BLaER1 treated with 17β-estradiol and CSF1 and Interleukin-3, amounts not matched to agents 10 nM and 100 nM (cell line): ENCODE data around the gene SMARCD2.

ENCODE experiments used
- H3K27ac ChIP-seq, 11 experiments: shearing (Covaris generic); formaldehyde crosslinking; 2 replicates each; pipeline ENCODE4 v1.8.1; 2022
- H3K27me3 ChIP-seq, 11 experiments: shearing (Covaris generic); formaldehyde crosslinking; 2 replicates each; pipeline ENCODE4 v1.8.1; 2022
- H3K36me3 ChIP-seq, 11 experiments: shearing (Covaris generic); formaldehyde crosslinking; 2 replicates each; pipeline ENCODE4 v1.8.1; 2022
- H3K4me1 ChIP-seq, 10 experiments: shearing (Covaris generic); formaldehyde crosslinking; 2 replicates each; pipeline ENCODE4 v1.8.1; 2022
- H3K4me2 ChIP-seq, 11 experiments: shearing (Covaris generic); formaldehyde crosslinking; 2 replicates each; pipeline ENCODE4 v1.8.1; 2022
- H3K4me3 ChIP-seq, 10 experiments: shearing (Covaris generic); formaldehyde crosslinking; 2 replicates each; pipeline ENCODE4 v1.8.1; 2022
- H3K9ac ChIP-seq, 11 experiments: shearing (Covaris generic); formaldehyde crosslinking; 2 replicates each; pipeline ENCODE4 v1.8.1; 2022
- H3K9me3 ChIP-seq, 11 experiments: shearing (Covaris generic); formaldehyde crosslinking; replicated peaks in 1 of 11; 2 replicates each; pipeline ENCODE4 v1.8.1; 2022
- H4K20me1 ChIP-seq, 11 experiments: shearing (Covaris generic); formaldehyde crosslinking; 2 replicates each; pipeline ENCODE4 v1.8.1; 2022
- Cebpa-rat ChIP-seq, 11 experiments: shearing (Covaris generic); IDR thresholded peaks; 2 replicates each; pipeline ENCODE4 v1.8.1; 2022

SMARCD2 gene

DNA sequence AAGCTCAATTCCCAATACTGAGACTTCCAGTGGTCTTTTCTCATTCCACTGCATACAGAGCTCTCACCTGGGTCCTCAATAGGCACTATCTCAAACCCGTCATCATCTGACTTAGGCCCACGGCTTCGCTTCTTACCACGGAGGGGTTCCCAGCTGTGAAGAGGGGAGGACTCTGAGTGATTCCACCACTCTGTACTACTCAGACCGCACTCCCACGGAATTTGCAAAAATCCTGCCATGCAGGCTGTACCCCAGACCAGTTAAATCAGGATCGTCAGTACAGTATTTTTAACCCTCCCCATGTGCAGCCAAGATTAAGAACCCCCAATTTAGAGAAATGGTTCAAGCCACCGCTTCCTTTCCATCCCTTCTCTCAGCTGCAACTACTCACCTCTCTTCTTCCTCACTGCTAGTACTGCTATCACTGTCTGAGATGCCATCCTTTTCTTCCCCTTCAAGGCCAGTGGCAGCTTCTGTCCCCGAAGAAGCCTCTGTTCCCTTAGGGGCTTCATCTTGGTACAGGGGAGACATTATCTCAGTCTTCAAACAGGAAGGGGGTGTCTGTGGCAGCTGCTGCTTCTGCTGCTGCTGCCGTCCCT is 21.4 kb downstream of the SMARCD2 start:
- no peaks in the 10 kb centered on the region for H3K9me3 ChIP-seq
- H3K9ac ChIP-seq: peak overlapping the region in 10 of 11 experiments; percentile 18 to 77 (median 60); a peak in 17 of 22 replicates
- H3K4me3 ChIP-seq: peak overlapping the region in 8 of 10 experiments; percentile 3 to 52 (median 38); a peak in 14 of 20 replicates
- no peak for TF ChIP-seq Cebpa-rat (IDR thresholded peaks at IDR 0.05)
- peak overlapping the region; percentile 26 to 87 (median 79); a peak in 20 of 22 replicates for H3K4me2 ChIP-seq
- peaks cover 96 to 100% (median 99%) of the 10 kb centered on the region in 11 experiments for H3K36me3 ChIP-seq
- no peaks in the 10 kb centered on the region for H3K27me3 ChIP-seq
- H3K27ac ChIP-seq: peak overlapping the region in 9 of 11 experiments; percentile 37 to 87 (median 80); a peak in 17 of 22 replicates
- H4K20me1 ChIP-seq: peaks cover 20 to 94% (median 63%) of the 10 kb centered on the region in 11 experiments; a peak in 20 of 22 replicates
- H3K4me1 ChIP-seq: peaks cover 48 to 81% (median 72%) of the 10 kb centered on the region in 10 experiments

DNA sequence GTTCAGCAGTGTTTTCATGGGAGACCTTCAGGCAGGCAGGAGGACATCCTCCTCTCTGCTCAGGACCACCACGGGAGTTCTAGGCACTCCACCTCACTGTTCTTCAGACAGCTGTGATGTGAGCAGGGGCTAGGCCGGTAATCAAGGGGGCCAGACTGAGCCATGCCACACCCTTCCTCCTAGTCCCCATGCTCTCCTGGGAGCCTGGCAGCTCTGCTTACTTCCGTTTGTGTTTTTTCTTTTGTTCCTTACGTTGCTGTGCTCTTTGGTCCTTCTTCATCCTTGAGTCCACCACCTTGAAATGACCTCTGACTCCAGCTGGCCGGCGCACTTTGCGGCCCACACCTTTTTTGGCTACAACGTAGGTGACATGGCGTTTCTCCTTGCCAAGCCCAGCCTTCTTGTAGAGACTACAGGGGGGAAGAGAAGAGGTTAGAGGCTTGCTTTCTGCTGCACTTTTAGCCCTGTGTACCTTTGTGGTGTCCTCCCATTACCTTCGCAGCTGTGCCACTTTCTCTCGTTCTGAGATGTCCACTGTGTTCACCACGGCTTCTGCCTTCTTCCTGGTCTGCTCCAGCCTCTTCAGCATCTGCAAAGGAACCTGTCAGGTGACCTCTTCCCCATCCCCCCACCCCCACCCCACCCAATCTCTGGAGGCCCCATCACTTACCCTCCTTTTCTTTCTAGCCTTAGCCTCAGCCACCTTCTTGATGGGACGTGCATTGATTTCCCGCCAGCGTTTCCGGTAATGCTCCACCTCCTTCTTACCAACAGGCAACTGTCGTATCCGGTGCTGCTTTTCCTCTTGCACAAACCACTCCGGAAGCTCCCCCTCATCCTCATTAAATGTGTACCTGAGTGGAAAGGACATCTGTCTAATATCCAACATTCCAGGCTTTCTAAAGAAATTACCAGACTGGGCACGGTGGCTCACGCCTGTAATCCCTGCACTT is 22.6 kb downstream of the SMARCD2 start:
- Histone ChIP-seq H3K27ac (peak overlapping the region in 10 of 11 experiments; percentile 14 to 87 (median 80); a peak in 19 of 22 replicates), H3K4me3 (peak overlapping the region in 8 of 10 experiments; percentile 30 to 54 (median 44); a peak in 13 of 20 replicates), H3K9ac (peak overlapping the region in 10 of 11 experiments; percentile 22 to 78 (median 70); a peak in 17 of 22 replicates), H3K4me1 (peaks cover 36 to 68% (median 60%) of the 10 kb centered on the region in 10 experiments), H4K20me1 (peaks cover 16 to 94% (median 69%) of the 10 kb centered on the region in 11 experiments; a peak in 20 of 22 replicates), H3K9me3 (no peaks in the 10 kb centered on the region), H3K36me3 (peaks cover 98 to 100% (median 99%) of the 10 kb centered on the region in 11 experiments), H3K4me2 (peak overlapping the region; percentile 50 to 87 (median 79)), H3K27me3 (no peaks in the 10 kb centered on the region)
- TF ChIP-seq Cebpa-rat (IDR thresholded peaks at IDR 0.05): no peak

DNA sequence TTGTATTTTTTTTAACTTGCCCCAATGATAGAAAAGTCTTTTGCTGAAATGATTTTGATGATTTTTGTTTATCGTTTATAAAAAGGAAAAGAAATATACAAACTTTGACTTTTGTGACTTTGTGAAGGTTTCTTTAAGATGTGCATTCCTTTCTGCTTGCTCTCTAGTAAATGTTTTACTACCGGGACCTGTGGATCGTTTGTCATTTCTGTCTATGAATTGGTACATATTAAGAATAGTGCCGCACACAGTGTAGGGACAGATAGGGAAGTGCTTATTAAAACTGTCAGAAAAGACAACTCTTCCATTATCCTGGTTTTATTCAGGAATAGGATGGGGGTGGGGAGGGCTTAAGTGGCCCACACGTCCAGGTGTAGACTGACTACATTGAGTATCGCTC is 23.4 kb downstream of the SMARCD2 start:
- Histone ChIP-seq H3K9ac (peak overlapping the region in 10 of 11 experiments; percentile 22 to 78 (median 67); a peak in 16 of 22 replicates), H3K4me3 (peak overlapping the region in 7 of 10 experiments; percentile 30 to 54 (median 47); a peak in 8 of 20 replicates), H3K36me3 (peaks cover 98 to 100% (median 99%) of the 10 kb centered on the region in 11 experiments), H3K4me1 (peaks cover 31 to 61% (median 53%) of the 10 kb centered on the region in 10 experiments), H3K27me3 (no peaks in the 10 kb centered on the region), H4K20me1 (peaks cover 16 to 94% (median 62%) of the 10 kb centered on the region in 11 experiments; a peak in 20 of 22 replicates), H3K9me3 (no peaks in the 10 kb centered on the region), H3K4me2 (peak overlapping the region; percentile 50 to 87 (median 79)), H3K27ac (peak overlapping the region in 10 of 11 experiments; percentile 14 to 87 (median 80); a peak in 19 of 22 replicates)
- TF ChIP-seq Cebpa-rat (IDR thresholded peaks at IDR 0.05): no peak

GRCh38 chr17:63817736-63818385 is 24.6 kb downstream of the SMARCD2 start:
- no peak overlapping the region for H3K9ac ChIP-seq
- peak overlapping the region in 3 of 11 experiments; percentile 82 to 87 (median 86); a peak in 5 of 22 replicates for H3K27ac ChIP-seq

GRCh38 chr17:63816669-63817068 is 25.8 kb downstream of the SMARCD2 start:
- H3K4me1 ChIP-seq: peaks cover 25 to 37% (median 34%) of the 10 kb centered on the region in 10 experiments
- no peaks in the 10 kb centered on the region for H3K27me3 ChIP-seq
- H3K9me3 ChIP-seq: no peaks in the 10 kb centered on the region
- H3K9ac ChIP-seq: no peak overlapping the region
- TF ChIP-seq Cebpa-rat (IDR thresholded peaks at IDR 0.05): no peak
- no peak overlapping the region for H3K4me2 ChIP-seq
- H4K20me1 ChIP-seq: peaks cover 11 to 75% (median 37%) of the 10 kb centered on the region in 11 experiments; a peak in 20 of 22 replicates
- H3K36me3 ChIP-seq: peaks cover 98 to 100% (median 99%) of the 10 kb centered on the region in 11 experiments
- no peak overlapping the region for H3K4me3 ChIP-seq
- no peak overlapping the region for H3K27ac ChIP-seq

More at GRCh38 chr17:63817736-63818385, 24.6 kb downstream of the SMARCD2 start:
- Histone ChIP-seq H3K4me3 (no peak overlapping the region), H3K27me3 (no peaks in the 10 kb centered on the region), H3K9me3 (no peaks in the 10 kb centered on the region), H3K4me1 (peaks cover 31 to 49% (median 46%) of the 10 kb centered on the region in 10 experiments), H4K20me1 (peaks cover 16 to 87% (median 49%) of the 10 kb centered on the region in 11 experiments; a peak in 20 of 22 replicates), H3K4me2 (peak overlapping the region in 5 of 11 experiments; percentile 76 to 87 (median 81); a peak in 2 of 22 replicates), H3K36me3 (peaks cover 98 to 100% (median 99%) of the 10 kb centered on the region in 11 experiments)
- TF ChIP-seq Cebpa-rat (IDR thresholded peaks at IDR 0.05): no peak

- Histone ChIP-seq H3K36me3 (peaks cover 98 to 100% (median 99%) of the 10 kb centered on the region in 11 experiments), H3K4me1 (peaks cover 20 to 32% (median 29%) of the 10 kb centered on the region in 10 experiments), H3K27me3 (no peaks in the 10 kb centered on the region), H4K20me1 (peaks cover 7 to 69% (median 32%) of the 10 kb centered on the region in 11 experiments; a peak in 19 of 22 replicates), H3K9me3 (no peaks in the 10 kb centered on the region), H3K27ac (no peak overlapping the region), H3K4me3 (no peak overlapping the region), H3K4me2 (no peak overlapping the region), H3K9ac (no peak overlapping the region)
- TF ChIP-seq Cebpa-rat (IDR thresholded peaks at IDR 0.05): no peak
These were observed 26.4 kb downstream of the SMARCD2 start for GRCh38 chr17:63816123-63816522.

DNA sequence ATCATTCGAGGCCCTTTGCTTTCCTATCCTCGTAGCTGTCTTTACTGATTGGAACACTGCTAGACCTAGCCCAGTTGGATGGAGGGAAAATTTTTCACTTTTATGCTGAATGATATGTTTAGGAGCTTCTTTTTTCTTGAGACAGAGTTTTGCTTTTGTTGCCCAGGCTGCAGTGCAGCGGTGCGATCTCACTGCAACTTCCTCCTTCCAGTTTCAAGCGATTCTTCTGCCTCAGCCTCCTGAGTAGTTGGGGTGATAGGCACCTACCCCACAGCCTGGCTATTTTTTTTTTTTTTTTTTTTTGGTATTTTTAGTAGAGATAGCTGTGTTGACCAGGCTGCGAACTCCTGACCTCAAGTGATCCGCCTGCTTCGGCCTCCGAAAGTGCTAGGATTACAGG is 32.5 kb downstream of the SMARCD2 start:
- H3K4me3 ChIP-seq: no peak overlapping the region
- no peak overlapping the region for H3K27ac ChIP-seq
- TF ChIP-seq Cebpa-rat (IDR thresholded peaks at IDR 0.05): no peak
- no peaks in the 10 kb centered on the region for H3K9me3 ChIP-seq
- peak overlapping the region in 1 of 11 experiments; percentile 2; a peak in 1 of 22 replicates for H3K4me2 ChIP-seq
- H3K4me1 ChIP-seq: peaks cover 0 to 14% (median 2%) of the 10 kb centered on the region in 10 experiments; a peak in 5 of 20 replicates
- peak overlapping the region in 4 of 11 experiments; percentile 3 to 49 (median 8); a peak in 3 of 22 replicates for H3K9ac ChIP-seq
- peaks cover 6 to 38% (median 17%) of the 10 kb centered on the region in 11 experiments; a peak in 15 of 22 replicates for H4K20me1 ChIP-seq
- peaks cover 99 to 100% (median 100%) of the 10 kb centered on the region in 11 experiments for H3K36me3 ChIP-seq
- no peaks in the 10 kb centered on the region for H3K27me3 ChIP-seq

GRCh38 chr17:63805591-63805990 is 36.9 kb downstream of the SMARCD2 start:
- no peak overlapping the region for H3K27ac ChIP-seq
- H3K4me3 ChIP-seq: no peak overlapping the region
- TF ChIP-seq Cebpa-rat (IDR thresholded peaks at IDR 0.05): no peak
- no peaks in the 10 kb centered on the region for H3K9me3 ChIP-seq
- H3K9ac ChIP-seq: no peak overlapping the region
- peaks cover 0 to 14% (median 2%) of the 10 kb centered on the region in 10 experiments; a peak in 5 of 20 replicates for H3K4me1 ChIP-seq
- H3K27me3 ChIP-seq: no peaks in the 10 kb centered on the region
- H3K36me3 ChIP-seq: peaks cover 99 to 100% (median 100%) of the 10 kb centered on the region in 11 experiments
- no peak overlapping the region for H3K4me2 ChIP-seq
- H4K20me1 ChIP-seq: peaks cover 2 to 64% (median 29%) of the 10 kb centered on the region in 11 experiments; a peak in 15 of 22 replicates
